Measurements from ENCODE around the gene PID1.

PID1 gene, protein sequence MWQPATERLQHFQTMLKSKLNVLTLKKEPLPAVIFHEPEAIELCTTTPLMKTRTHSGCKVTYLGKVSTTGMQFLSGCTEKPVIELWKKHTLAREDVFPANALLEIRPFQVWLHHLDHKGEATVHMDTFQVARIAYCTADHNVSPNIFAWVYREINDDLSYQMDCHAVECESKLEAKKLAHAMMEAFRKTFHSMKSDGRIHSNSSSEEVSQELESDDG

DNA sequence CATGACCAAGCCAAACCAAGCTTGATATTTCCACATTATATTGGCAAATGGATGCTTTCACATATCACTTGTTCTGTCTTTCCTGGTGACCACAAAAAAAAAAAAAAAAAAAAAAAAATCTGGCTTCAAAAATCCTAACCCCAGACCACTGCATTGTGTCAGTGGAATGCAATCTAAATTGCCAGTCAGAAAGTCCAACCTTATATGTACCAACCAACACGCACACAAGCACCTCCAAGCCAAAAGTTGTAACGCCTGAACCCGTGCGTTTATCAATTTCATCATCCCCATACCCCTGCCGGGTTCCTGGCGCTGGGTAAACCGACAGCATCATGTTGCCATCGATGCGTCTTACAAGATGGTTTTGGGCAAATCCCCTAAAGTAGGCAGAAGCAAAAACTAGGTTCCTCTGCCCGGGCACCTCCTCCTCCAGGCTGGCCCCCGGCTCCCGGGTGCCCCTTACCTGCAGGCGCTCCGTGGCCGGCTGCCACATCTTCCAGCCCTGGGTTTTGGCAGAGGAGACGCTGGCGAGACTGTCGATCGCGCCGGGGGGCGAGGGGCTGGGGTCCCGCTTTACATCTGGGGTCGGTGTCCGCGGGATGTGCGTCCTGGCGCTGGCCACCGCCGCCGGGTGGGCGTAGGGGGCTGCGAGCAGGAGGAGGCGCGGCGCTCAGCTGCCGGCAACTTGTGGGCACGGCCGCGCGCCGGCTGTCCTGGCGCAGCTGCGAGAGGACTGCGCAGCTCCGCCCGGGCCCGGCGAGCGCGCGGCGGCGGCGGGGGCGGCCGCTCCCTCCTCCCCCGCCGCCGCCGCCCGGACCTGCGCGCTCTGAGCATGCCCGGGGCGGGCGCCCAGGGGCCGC, at the start of gene PID1:
Gene PID1, minus strand, starts transcription at position 737 of the 860 bp plus-strand sequence. Its CDS starts 244 bp downstream, at position 493.
- DNase-seq, result no peak

DNA sequence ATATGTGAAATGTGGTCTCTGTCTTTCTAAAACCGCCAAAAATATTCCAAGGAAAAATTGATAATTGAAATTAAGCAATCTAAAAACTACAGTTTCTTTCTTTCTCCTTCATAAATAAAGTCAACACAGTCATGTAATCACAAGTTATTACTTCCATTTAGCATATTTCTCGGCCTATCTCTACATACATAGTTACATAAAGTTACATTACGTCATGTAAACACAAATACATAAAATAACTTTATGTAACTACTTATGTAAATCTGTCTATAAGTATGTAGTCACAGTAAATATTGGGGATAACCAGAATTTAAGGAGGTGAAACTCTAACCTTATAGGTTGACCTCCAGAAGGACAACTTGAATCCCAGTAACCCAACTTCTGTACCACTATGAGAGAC, 48.5 kb upstream of the PID1 start:
- no peak for DNase-seq

DNA sequence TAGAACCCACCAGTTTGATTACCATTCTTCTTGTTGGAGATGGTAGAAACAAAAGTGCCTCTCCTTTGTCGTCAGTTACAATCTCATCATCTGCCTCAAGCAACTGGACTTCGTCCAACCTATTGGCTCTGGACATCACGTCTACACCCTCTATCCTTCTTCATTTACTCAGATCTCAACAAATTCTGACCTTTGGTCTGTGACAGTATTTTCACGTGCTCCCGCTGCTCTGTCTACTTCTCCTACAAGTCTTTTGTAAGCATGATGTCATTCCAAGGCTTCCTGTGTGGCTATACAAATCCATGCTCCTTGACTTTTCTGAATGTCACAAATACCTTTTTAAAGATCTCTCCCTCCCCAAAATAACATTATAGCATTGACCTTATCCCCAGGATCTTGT, 43.0 kb upstream of the PID1 start:
- no peak for DNase-seq

DNA sequence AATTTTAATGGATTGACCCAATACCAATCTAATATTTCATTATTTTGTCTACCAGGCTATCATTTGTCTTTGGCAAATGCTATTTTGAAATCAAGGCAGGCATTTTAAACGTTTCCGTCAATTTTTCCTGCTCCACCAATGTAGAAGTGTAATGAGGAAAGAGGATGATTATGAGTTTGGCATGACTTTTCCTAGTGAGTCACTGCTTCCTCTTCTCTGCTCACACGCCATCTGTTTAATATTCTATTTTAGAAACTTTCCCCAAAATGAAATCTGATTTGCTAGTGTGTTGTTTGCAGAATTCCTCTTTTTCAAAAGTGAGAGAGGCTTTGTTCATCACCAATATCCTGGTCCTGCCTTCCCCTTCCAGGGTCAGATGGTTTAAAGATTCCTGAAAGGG, 42.5 kb upstream of the PID1 start:
- DNase-seq, result no peak

DNA sequence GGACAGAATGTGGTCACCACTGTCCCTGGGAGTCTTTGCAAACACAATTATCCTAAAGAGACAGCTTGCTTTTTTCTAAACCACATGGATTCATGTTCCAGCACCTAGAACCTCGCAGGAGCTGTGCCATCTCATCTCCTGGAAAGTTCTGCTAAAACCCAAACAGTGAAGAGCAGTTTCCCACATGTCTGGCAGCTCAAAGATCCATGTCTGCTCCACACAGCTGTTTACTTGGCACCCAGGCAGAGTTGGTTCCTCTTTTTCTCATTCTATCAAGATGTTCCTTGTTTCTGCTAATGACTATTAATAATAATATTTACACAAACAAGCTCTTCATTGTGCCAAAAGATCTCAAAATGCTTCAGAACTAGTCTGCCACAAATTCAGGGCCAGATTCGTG, 30.1 kb upstream of the PID1 start:
- DNase-seq, result no peak

DNA sequence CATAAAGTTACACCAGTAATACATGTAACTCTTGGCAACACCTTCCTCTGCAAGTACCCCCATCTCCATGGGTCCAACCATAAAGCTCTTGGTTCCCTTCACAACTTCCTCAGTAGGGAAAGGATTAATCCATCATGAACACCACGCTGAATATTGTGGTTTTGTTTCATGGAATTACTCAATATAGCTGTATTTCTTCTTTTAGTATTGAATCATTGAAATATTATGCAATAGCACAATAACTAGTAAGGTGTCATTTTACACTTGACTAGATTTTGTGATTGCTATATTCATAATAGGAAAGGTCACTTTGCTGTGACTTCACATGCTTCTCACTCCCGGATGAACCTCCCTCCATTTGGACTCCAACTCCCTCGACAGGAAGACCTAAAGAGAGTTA, 29.7 kb upstream of the PID1 start:
- no peak for DNase-seq

DNA sequence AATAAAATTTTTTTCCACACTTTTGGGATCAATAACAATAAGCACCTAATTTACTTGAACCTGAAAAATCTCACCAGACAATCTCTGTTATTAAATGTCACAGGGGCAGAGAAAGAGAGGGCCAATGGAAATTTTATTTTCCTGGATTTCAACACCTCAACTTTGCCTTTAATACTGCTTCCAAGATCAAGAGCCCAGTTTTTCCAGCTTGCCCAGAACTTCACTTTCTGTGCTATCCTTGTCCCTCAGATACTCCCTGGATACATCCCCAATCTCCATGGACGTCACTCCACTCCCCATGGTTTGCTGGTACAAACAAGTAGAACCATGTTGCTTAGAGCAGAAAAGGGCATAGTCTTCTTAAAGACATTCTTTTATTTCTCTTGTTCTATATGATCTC, 29.3 kb upstream of the PID1 start:
- DNase-seq, result no peak

DNA sequence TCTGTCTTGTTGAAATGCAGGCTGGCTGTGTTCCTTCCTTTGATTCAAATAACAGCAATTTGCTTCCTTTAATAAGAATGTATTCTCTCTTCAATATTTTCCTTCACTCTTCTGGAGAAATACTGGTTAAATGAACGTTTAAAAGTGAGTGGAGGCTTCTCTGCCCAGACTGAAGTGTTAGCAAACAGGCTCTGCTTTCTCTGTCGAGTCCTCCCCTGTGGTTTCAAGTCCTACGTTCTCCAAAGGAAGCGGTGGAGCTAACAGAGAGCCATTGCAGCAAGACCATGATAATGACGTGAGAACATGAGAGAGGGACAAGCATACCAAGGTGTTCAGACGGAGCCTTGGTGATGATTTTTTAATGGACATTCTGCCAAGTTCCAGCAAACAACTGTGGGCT, 26.2 kb upstream of the PID1 start:
- DNase-seq, result no peak

DNA sequence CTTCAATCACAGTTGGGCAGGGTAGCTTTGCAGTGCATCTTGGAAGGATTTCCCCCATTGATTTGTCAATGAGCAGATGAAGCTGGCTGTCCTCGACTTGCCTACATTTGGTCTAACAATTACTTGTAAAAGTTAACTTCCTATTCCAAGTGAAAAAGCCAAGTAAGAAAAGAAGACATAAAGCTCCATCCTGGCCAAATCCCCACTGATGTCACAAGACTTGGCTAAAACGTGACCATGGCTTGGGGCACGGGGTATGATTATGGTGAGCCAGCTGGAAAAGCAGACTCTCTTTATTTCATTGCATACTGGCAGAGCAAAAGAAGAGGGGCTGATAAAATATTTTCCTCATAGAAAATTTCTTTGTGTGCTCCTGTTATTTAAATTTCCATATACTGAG, 25.4 kb upstream of the PID1 start:
- DNase-seq, result no peak

DNA sequence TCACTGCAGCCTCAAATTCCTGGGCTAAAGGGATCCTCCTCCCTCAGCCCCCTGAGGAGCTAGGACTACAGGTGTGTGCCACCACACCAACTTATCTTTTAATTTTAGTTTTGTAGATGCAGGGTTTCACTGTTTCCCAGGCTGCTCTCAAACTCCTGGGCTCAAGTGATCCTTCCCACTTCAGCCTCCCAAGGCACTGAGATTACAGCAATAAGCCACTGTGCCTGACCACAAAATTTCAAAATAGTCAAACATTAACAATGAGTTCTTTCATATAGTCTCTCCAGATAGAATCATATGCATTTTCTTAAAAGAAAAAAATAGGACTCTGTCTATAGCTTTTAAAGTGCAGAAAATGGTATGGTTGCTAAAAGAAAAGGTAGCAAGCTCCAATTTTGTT, 24.9 kb upstream of the PID1 start:
- no peak for DNase-seq

DNA sequence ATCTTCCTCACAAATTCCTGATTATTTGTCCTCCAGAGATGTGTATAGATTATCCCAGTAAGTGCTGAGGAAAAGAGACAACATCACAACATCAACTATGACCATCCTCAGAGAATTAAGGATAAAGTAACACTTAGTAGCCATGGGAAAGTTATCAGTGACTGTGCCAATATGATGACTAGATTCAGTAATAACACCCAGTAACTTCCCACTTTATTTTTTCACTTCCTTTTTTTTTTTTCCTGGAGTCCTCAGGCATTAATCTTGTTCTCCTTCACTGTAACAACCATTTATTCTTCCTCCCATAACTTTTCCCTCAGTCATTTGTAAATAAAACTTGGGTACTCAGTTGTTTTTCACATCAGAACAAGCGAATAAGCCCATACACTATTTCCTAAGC, 16.7 kb upstream of the PID1 start:
- DNase-seq, result no peak

DNA sequence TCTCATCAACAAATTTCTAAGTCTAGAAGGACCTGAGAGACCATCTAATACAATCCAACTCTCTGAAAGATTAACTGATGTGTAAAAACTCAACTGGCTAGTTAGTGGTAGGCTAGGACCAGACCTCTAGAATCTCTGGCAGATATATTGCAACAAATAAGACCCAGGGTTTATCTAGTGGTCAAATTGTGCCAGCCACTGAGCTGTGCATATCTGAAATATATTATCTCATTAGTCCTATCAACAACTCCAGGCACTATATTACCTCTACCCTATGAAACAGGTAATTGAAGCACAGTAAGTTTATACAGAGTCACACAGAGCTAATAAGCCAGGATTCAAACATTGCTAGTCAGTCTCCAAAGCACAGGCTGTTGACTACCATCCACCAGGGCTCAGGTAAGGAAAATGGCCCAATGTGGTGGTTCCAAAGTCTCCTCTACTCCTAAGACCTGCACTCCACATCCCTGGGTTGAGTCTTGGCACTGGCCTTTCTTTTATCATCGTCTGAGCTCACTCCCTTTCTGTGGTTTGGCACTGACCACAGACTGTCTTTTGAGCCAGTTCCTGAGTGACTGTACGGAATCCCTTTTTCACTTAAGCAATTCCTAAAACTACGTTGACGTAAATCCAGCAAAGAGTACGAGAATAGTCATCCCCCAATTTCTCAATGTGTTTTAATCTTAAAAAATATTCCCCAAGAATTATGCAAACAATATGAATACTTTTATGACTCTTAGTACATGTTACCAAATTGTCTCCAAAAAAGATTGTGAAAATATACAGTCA, 11.9 kb upstream of the PID1 start:
- no peak for DNase-seq

DNA sequence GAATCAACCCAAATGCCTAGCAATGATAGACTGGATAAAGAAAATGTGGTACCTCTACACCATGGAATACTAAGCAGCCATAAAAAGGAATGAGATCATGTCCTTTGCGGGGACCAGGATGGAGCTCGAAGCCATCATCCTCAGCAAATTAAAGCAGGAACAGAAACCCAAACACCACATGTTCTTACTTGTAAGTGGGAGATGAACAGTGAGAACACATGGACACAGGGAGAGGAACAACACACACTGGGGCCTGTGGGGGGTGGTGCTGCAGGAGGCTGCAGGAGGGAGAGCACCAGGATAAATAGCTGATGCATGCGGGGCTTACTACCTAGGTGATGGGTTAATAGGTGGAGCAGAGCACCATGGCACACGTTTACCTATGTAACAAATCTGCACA, 8.4 kb upstream of the PID1 start:
- no peak for DNase-seq

DNA sequence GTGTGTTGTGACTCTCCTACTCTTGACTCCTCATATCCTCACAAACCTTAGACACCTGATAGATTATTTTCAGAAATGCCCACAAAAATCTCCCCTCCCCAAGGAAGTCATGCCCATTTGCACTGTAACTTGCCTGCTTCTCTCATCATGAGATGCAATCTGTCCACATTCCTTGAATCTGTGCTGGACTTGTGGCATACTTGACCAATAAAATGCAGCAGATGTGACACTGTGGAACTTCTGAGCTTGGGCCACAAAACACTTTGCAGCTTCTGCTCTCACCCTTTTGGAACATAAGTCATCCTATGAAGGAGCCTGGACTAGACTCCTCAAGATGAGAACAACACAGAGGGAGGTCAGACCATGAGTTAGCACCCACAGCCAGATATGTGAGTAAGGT, 4.4 kb upstream of the PID1 start:
- no peak for DNase-seq

DNA sequence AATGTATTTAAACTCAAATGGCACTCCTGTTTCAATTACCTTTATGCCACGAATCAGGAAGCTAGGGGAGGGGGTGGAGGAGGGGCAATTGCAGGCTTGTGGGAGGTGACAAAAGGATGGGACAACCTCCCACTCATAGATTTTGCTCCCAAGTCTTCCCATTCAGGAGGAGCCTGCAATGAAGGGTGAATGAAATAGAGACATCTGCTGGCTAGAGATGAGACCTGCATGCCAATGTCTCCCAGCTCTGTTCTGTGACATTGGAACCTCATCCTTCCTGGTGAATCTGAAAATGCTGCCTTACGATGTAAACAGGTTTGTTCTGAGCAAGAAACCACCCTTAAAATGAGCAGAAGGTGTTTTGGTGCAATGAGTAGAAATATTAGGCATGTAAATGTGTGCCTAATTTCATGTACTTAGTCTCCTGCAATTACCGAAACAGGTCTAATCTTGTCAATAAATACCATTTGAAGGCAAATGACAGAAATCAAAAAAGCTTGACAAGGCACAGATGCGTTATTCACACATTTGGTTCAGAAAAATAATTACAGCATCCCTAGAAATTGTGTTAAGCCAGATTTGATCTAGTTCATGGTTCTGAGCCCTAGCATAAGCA, 2.7 kb upstream of the PID1 start:
- no peak for DNase-seq

DNA sequence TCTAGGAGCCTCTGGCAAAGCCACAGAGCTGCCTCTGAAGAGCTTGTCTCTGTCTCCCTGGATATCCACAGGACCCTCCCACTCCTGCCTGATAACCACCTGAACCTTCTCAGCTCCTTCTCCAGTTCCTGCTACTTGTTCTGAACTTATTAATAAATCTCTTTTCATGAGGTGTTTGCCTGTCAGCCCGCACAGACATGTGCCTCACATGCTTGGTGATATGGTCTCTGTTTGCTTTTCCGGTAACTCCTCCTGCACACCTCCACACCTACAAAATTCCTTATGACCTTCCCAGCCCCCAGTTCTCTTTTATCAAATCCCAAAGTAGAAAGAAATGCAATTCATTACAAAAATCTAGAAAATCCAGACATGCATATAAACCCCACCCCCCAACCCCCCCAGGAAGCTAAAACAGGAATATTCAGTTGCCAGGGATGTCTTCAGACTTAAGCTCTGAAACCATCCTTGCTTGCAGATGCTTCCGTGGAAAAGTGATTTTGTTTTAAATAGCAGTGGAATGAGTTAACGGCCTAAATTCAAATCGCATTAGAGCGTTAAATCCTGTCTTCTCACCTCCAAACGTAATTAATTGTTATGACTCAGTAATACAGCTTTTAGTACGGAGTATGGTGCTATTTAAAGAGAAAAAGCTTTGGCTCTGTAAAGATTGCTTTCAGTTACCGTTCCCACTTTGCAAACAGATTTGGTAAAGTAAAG, 2.1 kb upstream of the PID1 start:
- no peak for DNase-seq

DNA sequence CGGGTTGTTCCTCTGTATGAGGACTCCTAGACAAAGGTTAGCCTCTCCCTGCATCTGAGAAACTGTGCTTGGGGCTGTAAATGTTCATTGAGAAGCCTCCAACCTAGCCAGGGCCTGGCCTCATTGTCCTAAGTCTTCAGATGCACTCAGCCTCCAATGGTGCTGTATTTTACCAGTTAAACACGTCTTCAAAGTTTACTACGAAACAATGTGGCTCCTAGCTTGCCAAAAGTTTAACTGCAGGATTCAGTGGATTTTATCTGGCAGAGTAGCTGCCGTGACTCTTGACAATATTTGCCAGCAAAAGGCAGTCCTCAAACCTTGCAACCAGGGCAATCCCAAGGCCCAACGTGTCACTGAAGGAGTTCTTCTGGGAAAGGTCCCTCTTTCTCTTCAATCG, 1.1 kb downstream of the PID1 start:
- no peak for DNase-seq

DNA sequence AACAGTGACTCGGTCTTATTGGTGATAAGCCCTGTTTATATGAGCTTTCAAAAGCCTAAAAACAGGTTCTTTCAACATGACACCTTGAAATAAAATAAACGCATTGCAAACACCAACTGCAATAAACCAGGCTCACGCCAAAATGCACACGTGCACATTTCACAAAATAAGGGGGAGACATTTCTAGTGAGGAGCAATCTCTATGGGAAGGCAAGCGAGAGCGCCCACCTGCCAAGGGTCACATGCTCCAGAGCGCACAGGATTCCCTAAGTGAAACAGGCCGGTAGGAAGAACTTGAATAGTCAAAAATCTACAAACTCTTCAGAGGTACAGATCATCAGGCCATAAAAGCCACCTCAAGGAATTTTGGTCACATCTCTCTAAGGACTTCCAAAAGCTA, 1.9 kb downstream of the PID1 start:
- no peak for DNase-seq

DNA sequence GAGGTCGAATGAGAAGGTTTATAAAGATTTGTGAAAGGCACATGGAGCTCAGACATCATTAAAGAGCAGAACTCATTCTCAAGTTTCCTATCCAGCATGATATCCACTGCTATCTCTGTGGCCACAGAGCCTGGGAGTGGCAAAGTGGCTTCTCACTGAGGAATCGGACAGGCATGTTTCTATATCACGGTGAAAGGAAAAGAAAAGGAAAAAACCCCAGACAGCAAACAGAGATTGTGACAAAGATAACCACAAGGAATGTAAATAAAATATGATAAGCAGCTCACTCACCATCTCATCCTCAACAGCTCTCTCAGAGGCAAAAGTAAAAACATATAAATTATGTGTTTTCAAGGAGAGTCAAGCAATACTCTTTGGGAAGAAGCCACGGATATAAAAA, 2.5 kb downstream of the PID1 start:
- no peak for DNase-seq

DNA sequence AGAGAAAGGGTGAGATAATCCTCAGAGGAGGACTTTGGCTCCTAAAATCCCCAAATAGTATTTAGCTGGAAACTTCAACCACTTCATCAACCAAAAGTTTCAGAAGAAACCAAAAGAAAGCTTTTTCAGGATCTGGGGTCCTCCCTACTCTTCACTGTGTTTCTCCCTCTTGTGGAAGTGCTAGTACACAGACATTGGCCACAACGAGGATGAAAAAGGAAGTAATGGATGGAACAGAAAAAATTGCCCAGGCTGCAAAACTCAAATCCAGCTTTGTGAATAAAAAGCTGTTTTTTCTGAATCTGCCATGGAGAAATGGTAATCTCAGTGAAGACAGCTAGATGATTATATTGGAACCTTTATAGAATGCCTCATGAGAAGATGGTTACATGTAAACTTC, 4.0 kb downstream of the PID1 start:
- no peak for DNase-seq

DNA sequence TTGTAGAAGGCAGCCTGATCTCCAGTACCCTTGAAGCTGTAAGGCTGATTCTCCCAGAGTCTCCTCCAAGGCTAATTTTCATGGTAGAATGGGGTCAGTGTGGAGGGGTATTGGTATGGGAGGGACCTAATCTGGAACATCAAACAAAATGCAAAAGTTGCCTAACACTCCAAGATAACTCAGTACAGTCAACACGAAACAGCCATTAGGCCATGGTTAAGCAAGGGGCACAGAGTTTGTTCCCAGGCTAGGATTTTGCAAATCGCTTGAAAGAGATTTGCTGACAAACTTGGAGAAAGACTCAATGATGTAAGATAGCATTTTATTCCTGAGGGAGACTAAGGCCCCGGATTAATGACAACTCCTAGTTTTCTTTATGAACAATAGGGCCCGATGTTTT, 5.4 kb downstream of the PID1 start:
- DNase-seq, result no peak

DNA sequence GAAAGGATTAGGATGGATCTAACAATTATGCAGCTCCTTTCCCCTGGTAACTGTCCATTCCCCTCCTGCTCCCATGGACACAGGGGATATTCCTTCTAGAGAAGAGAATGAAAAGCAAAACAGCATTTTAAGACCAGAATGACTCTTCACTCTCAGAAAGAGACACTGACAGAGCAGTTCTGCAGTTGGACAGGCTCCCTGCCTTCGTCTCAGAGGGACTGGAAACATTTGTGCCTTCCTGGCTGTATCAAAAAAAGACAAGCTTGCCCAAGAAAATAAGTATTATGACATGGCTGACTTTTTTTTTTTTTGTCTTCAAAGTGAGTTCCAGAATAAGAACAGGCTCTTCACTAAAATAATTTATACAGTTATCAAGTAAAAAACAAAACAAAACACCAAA, 9.5 kb downstream of the PID1 start:
- no peak for DNase-seq

DNA sequence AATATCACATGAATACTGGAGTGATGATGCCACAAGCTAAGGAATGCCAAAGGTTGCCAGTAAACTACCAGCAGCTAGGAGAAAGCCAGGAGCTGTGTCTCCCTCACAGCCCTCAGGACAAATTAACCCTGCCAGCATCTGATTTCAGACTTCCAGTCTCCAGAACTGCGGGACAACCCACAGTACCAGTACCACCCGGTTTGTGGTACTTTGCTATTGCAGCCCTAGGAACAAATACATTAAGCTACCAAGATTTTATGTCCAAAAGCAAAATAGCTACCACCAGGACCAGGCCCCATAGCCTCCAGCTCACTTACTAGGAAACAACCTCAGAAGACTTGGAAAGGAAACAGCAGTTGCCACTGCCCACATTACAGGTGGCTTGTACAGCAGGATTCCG, 10.0 kb downstream of the PID1 start:
- DNase-seq, result no peak

Measured in stimulated activated CD4-positive, alpha-beta T cell treated with anti-CD3 and anti-CD28 coated beads, Interleukin-4, amount 100 ng/mL, for 4 hours (primary cell).